ENCODE results near the gene APOBEC3F.
"Not testable (repeated sequence)": the region's sequence is repeated elsewhere in the genome, so short reads cannot be mapped to it uniquely, and the experiment has no call there.

DNA sequence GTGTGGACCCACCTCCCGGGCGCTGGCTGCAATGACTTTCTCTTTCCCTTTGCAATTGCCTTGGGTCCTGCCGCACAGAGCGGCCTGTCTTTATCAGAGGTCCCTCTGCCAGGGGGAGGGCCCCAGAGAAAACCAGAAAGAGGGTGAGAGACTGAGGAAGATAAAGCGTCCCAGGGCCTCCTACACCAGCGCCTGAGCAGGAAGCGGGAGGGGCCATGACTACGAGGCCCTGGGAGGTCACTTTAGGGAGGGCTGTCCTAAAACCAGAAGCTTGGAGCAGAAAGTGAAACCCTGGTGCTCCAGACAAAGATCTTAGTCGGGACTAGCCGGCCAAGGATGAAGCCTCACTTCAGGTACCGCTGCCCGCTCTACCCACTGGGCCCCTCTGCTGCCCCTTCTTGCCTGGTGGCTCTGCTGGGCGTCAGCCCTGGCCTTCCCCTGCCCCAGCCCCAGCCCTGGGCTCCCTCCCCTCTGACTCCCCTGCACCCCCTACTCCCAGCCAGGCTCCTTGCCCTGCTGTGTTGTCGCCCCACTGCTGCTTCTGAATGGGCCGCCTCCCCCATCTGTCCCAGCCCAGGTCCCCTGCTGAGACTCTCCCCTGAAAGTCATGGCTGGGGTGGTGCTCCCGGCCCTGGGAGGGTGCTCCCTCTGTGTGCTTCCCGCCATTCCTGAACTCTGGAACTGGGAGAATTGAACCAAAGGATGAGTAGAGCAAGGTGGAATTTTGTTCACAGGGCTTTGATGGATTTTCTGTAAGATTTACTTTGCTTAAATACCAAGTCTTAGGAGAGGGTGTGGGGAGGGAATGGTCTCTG is 36.6 kb downstream of the APOBEC3F start, which contains the start of gene APOBEC3G:
- TF ChIP-seq, protein P1, sequence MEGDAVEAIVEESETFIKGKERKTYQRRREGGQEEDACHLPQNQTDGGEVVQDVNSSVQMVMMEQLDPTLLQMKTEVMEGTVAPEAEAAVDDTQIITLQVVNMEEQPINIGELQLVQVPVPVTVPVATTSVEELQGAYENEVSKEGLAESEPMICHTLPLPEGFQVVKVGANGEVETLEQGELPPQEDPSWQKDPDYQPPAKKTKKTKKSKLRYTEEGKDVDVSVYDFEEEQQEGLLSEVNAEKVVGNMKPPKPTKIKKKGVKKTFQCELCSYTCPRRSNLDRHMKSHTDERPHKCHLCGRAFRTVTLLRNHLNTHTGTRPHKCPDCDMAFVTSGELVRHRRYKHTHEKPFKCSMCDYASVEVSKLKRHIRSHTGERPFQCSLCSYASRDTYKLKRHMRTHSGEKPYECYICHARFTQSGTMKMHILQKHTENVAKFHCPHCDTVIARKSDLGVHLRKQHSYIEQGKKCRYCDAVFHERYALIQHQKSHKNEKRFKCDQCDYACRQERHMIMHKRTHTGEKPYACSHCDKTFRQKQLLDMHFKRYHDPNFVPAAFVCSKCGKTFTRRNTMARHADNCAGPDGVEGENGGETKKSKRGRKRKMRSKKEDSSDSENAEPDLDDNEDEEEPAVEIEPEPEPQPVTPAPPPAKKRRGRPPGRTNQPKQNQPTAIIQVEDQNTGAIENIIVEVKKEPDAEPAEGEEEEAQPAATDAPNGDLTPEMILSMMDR (conservative IDR thresholded peaks at IDR 0.05) = not testable (repeated sequence)
- not testable (repeated sequence) for TF ChIP-seq EZH2 (IDR thresholded peaks at IDR 0.05; ENCODE audit: low read depth)

Data from PC-9 (cell line).